HK-2 (cell line): ENCODE measurements around the gene CDKAL1.

Experiments
- DNase-seq: peaks from one replicate; pipeline ENCODE4 v3.0.0-alpha.2; 2018; ENCODE audit not compliant: unreplicated experiment

The CDKAL1 gene

GRCh38 chr6:21138336-21139069, 604.2 kb downstream of the CDKAL1 start:
- DNase-seq = no peak

GRCh38 chr6:21140966-21141365, 606.7 kb downstream of the CDKAL1 start:
- no peak for DNase-seq

- no peak for DNase-seq
Observed at GRCh38 chr6:21141616-21142303, 607.5 kb downstream of the CDKAL1 start.

- DNase-seq = no peak
Observed at GRCh38 chr6:21142741-21143140, 608.5 kb downstream of the CDKAL1 start.

GRCh38 chr6:21143645-21144044, 609.4 kb downstream of the CDKAL1 start:
- DNase-seq = no peak

- DNase-seq = no peak
Observed at GRCh38 chr6:21144928-21145327, 610.7 kb downstream of the CDKAL1 start.

GRCh38 chr6:21147995-21148394, 613.7 kb downstream of the CDKAL1 start:
- no peak for DNase-seq

- no peak for DNase-seq
Observed at GRCh38 chr6:21149470-21149869, 615.2 kb downstream of the CDKAL1 start.

GRCh38 chr6:21150667-21151066, 616.4 kb downstream of the CDKAL1 start:
- no peak for DNase-seq

GRCh38 chr6:21151119-21151518, 616.9 kb downstream of the CDKAL1 start:
- DNase-seq = no peak

- DNase-seq = no peak
Observed at GRCh38 chr6:21151530-21151929, 617.3 kb downstream of the CDKAL1 start.

GRCh38 chr6:21157186-21157929, 623.1 kb downstream of the CDKAL1 start:
- DNase-seq = no peak

- no peak for DNase-seq
Observed at GRCh38 chr6:21158149-21158548, 623.9 kb downstream of the CDKAL1 start.

GRCh38 chr6:21158873-21159272, 624.6 kb downstream of the CDKAL1 start:
- DNase-seq = no peak

- DNase-seq = no peak
Observed at GRCh38 chr6:21159465-21159864, 625.2 kb downstream of the CDKAL1 start.

GRCh38 chr6:21161707-21162106, 627.5 kb downstream of the CDKAL1 start:
- DNase-seq = no peak

GRCh38 chr6:21163110-21163837, 629.0 kb downstream of the CDKAL1 start:
- DNase-seq = peak; percentile 10

- DNase-seq = no peak
Observed at GRCh38 chr6:21163838-21164180, 629.6 kb downstream of the CDKAL1 start.

GRCh38 chr6:21164768-21165326, 630.6 kb downstream of the CDKAL1 start:
- DNase-seq = no peak

GRCh38 chr6:21166754-21167153, 632.5 kb downstream of the CDKAL1 start:
- DNase-seq = no peak

GRCh38 chr6:21167790-21168189, 633.5 kb downstream of the CDKAL1 start:
- no peak for DNase-seq

- DNase-seq = no peak
Observed at GRCh38 chr6:21171801-21172200, 637.5 kb downstream of the CDKAL1 start.
